HEK293T (cell line): Measurements from ENCODE around the gene COL19A1.

Source experiments
- CTCF ChIA-PET: fragments of 350-600 bp; formaldehyde crosslinking; extraction: SDS; loops from one replicate; lab custom pipeline; 2021; ENCODE audit warnings: antibody characterized with exemption, inconsistent platforms; lab: Yijun Ruan, JAX
- POLR2A ChIA-PET: fragments of 350-600 bp; formaldehyde crosslinking; extraction: SDS; loops from one replicate; lab custom pipeline; 2020; ENCODE audit warnings: antibody characterized with exemption, inconsistent platforms; lab: Yijun Ruan, JAX
- DNase-seq: peaks from one replicate; pipeline ENCODE4 v3.0.0; 2012; ENCODE audit warnings: mixed read lengths; ENCODE audit errors: extremely low spot score
- ARNT ChIP-seq: fragments of 450-650 bp; IDR thresholded peaks from 2 replicates; pipeline ENCODE4 v1.6.1; 2017; ENCODE audit warnings: mild to moderate bottlenecking
- BHLHE40 ChIP-seq: fragments of 450-650 bp; IDR thresholded peaks from 2 replicates; pipeline ENCODE4 v1.6.1; 2016; ENCODE audit warnings: mild to moderate bottlenecking, moderate library complexity, borderline replicate concordance
- CTBP1 ChIP-seq: fragments of 450-650 bp; IDR thresholded peaks from 2 replicates; pipeline ENCODE4 v1.6.1; 2016; ENCODE audit warnings: borderline replicate concordance
- ELF4 ChIP-seq: fragments of 450-650 bp; IDR thresholded peaks from 2 replicates; pipeline ENCODE4 v1.6.1; 2017; ENCODE audit warnings: antibody characterized with exemption
- FOXA1 ChIP-seq: fragments of 450-650 bp; IDR thresholded peaks from 2 replicates; pipeline ENCODE4 v1.6.1; 2016; ENCODE audit warnings: mild to moderate bottlenecking
- FOXK2 ChIP-seq: fragments of 450-650 bp; IDR thresholded peaks from 2 replicates; pipeline ENCODE4 v1.6.1; 2016; ENCODE audit warnings: mild to moderate bottlenecking
- FOXM1 ChIP-seq: fragments of 450-650 bp; IDR thresholded peaks from 2 replicates; pipeline ENCODE4 v1.6.1; 2017; ENCODE audit warnings: mild to moderate bottlenecking, borderline replicate concordance
- HDGF ChIP-seq: fragments of 450-650 bp; IDR thresholded peaks from 2 replicates; pipeline ENCODE4 v1.6.1; 2017; ENCODE audit warnings: antibody characterized with exemption, borderline replicate concordance
- L3MBTL2 ChIP-seq: fragments of 450-650 bp; conservative IDR thresholded peaks from 2 replicates; pipeline ENCODE4 v1.6.1; 2016; ENCODE audit warnings: mild to moderate bottlenecking
- LEF1 ChIP-seq: fragments of 450-650 bp; IDR thresholded peaks from 2 replicates; pipeline ENCODE4 v1.6.1; 2017; ENCODE audit warnings: mild to moderate bottlenecking, borderline replicate concordance
- NFRKB ChIP-seq: fragments of 450-650 bp; IDR thresholded peaks from 2 replicates; pipeline ENCODE4 v1.6.1; 2016; ENCODE audit warnings: mild to moderate bottlenecking, moderate library complexity
- PKNOX1 ChIP-seq: fragments of 450-650 bp; IDR thresholded peaks from 2 replicates; pipeline ENCODE4 v1.6.1; 2016
- SP1 ChIP-seq: fragments of 450-650 bp; IDR thresholded peaks from 2 replicates; pipeline ENCODE4 v1.6.1; 2017
- SUZ12 ChIP-seq: fragments of 450-650 bp; IDR thresholded peaks from 2 replicates; pipeline ENCODE4 v1.6.1; 2016; ENCODE audit warnings: mild to moderate bottlenecking
- TARDBP ChIP-seq: fragments of 450-650 bp; IDR thresholded peaks from 2 replicates; pipeline ENCODE4 v1.6.1; 2016
- ZNF384 ChIP-seq: fragments of 450-650 bp; IDR thresholded peaks from 2 replicates; pipeline ENCODE4 v1.6.1; 2016

COL19A1 gene

GRCh38 chr6:69863766-69864165, 2.6 kb upstream of the COL19A1 start:
- DNase-seq = no peak
- no peak for TF ChIP-seq ELF4
- TF ChIP-seq SP1 = no peak
- no peak for TF ChIP-seq FOXM1
- TF ChIP-seq PKNOX1 = no peak
- ChIA-PET POLR2A (no interaction called here), CTCF (no interaction called here)

GRCh38 chr6:69865126-69865525, 1.2 kb upstream of the COL19A1 start:
- CTCF ChIA-PET = no interaction called here
- TF ChIP-seq FOXM1 (no peak), ARNT (no peak), SUZ12 (no peak), FOXA1 (no peak), FOXK2 (no peak), SP1 (no peak), ELF4 (no peak), NFRKB (no peak), BHLHE40 (no peak), PKNOX1 (no peak), HDGF (no peak), LEF1 (no peak), ZNF384 (no peak)
- DNase-seq = no peak
- POLR2A ChIA-PET = no interaction called here

- peak; percentile 65 for DNase-seq
- ChIA-PET POLR2A (no interaction called here), CTCF (interaction anchor here (0.6 to 1.0 kb wide), 2 partner anchors 16 to 288 kb away, joined by 3 read pairs; no protein-coding TSS in a partner anchor)
- TF ChIP-seq BHLHE40 (no peak), ARNT (no peak), TARDBP (no peak), CTBP1 (0 out of 2 replicates have a peak, but pooled peaks have one; percentile 7), L3MBTL2 (peak; percentile 58), ZNF384 (peak; percentile 77; the same call in 1 of the 2 replicates), LEF1 (0 out of 2 replicates have a peak, but pooled peaks have one; percentile 64)
Measured at GRCh38 chr6:69866770-69867638, 648 bp downstream of the COL19A1 start.

- TF ChIP-seq TARDBP (no peak), L3MBTL2 (peak; percentile 48), ARNT (no peak), ZNF384 (no peak), CTBP1 (no peak), SUZ12 (no peak), SP1 (no peak)
- DNase-seq = no peak
- ChIA-PET POLR2A (no interaction called here), CTCF (interaction anchor here (1.0 kb wide), 1 partner anchor 15 kb away, joined by 3 read pairs; no protein-coding TSS in a partner anchor)
Measured at GRCh38 chr6:69867639-69867976, 1.3 kb downstream of the COL19A1 start.

- DNase-seq = no peak
- POLR2A ChIA-PET = no interaction called here
- CTCF ChIA-PET = no interaction called here
- TF ChIP-seq ZNF384 = no peak
- TF ChIP-seq LEF1 = no peak
- no peak for TF ChIP-seq TARDBP
- TF ChIP-seq HDGF = no peak
- no peak for TF ChIP-seq SUZ12
- TF ChIP-seq ARNT = no peak
- no peak for TF ChIP-seq ELF4
- TF ChIP-seq FOXA1 = no peak
- TF ChIP-seq CTBP1 = no peak
- TF ChIP-seq FOXM1 = no peak
- TF ChIP-seq FOXK2 = no peak
- TF ChIP-seq NFRKB = no peak
Measured at GRCh38 chr6:69868252-69868804, 2.0 kb downstream of the COL19A1 start.

- ChIA-PET CTCF (no interaction called here), POLR2A (no interaction called here)
- TF ChIP-seq ELF4 = no peak
- TF ChIP-seq ARNT = no peak
- DNase-seq = no peak
Measured at GRCh38 chr6:69868961-69869360, 2.6 kb downstream of the COL19A1 start.

- no peak for DNase-seq
- ChIA-PET CTCF (no interaction called here), POLR2A (no interaction called here)
- no peak for TF ChIP-seq FOXK2
- no peak for TF ChIP-seq SUZ12
- no peak for TF ChIP-seq TARDBP
- TF ChIP-seq ARNT = no peak
- no peak for TF ChIP-seq FOXM1
- TF ChIP-seq BHLHE40 = no peak
- no peak for TF ChIP-seq L3MBTL2
- no peak for TF ChIP-seq ELF4
- no peak for TF ChIP-seq FOXA1
- TF ChIP-seq PKNOX1 = no peak
- no peak for TF ChIP-seq HDGF
Measured at GRCh38 chr6:69871107-69871506, 4.8 kb downstream of the COL19A1 start.
